Thyroid gland (tissue), 4 donors: ENCODE measurements around the gene SLC16A4. TPM values are rescaled to one million over a fixed set of nuclear protein-coding genes. Genes with fewer than 3 reads are reported as not detected.
"Not testable (repeated sequence)": the region's sequence is repeated elsewhere in the genome, so short reads cannot be mapped to it uniquely, and the experiment has no call there.

ENCODE experiments used
- DNase-seq, 2 donors: peaks; one replicate each; pipeline ENCODE4 v3.0.0-alpha.2; 2019
- H3K27ac ChIP-seq, 3 donors: fragments of 200-600 bp; sonication (generic); 1 replicate in 2 of 3; 2 replicates in 1 of 3; pipeline ENCODE4 v1.5.1; 2016 to 2019; ENCODE audit warnings: mild to moderate bottlenecking in 1 of 3, moderate library complexity in 1 of 3
- H3K27me3 ChIP-seq: fragments of 200-600 bp; sonication (generic); one replicate; pipeline ENCODE4 v1.5.1; 2019
- H3K36me3 ChIP-seq, 2 donors: fragments of 200-600 bp; sonication (generic); one replicate each; pipeline ENCODE4 v1.5.1; 2016 to 2019
- H3K4me1 ChIP-seq, 2 donors: fragments of 200-600 bp; sonication (generic); one replicate each; pipeline ENCODE4 v1.5.1; 2017 to 2019
- H3K4me3 ChIP-seq, 3 donors: fragments of 200-600 bp; sonication (generic); replicated peaks in 1 of 3; 1 replicate in 2 of 3; 2 replicates in 1 of 3; pipeline ENCODE4 v1.5.1; 2016; ENCODE audit warnings: mild to moderate bottlenecking in 1 of 3
- H3K9me3 ChIP-seq: fragments of 200-600 bp; sonication (generic); one replicate; pipeline ENCODE4 v1.5.1; 2017
- POLR2A ChIP-seq, 2 donors: fragments of 450-650 bp; IDR thresholded peaks; one replicate each; pipeline ENCODE4 v1.6.1; 2017; ENCODE audit warnings: antibody characterized with exemption in 2 of 2, mild to moderate bottlenecking in 2 of 2, moderate library complexity in 1 of 2
- WGBS, 2 donors: methylation state at CpG; one replicate each; pipeline ENCODE4 v1.1.5; 2017; 5-methylcytosine and 5-hydroxymethylcytosine counted together
- intact Hi-C: fragments of 100-400 bp; cut with DNase I; formaldehyde crosslinking; loops from one replicate; pipeline ENCODE4 v1.15.1; 2023
- total RNA-seq, 4 donors: library from RNA; depleted of rRNA; stranded (reverse); fragments of >200 nt; gene quantifications; one replicate each; pipeline ENCODE4 v1.2.3, GENCODE V29; 2016
- TF ChIP-seq, protein P1 (sequence below), 6 experiments: fragments of 200-600 bp in 3 of 6; fragments of 450-650 bp in 3 of 6; sonication (generic) in 3 of 6; IDR thresholded peaks; one replicate each; pipeline ENCODE4 v1.5.1; 2016 to 2019; ENCODE audit warnings: antibody characterized with exemption in 6 of 6, mild to moderate bottlenecking in 2 of 6, inconsistent platforms in 1 of 6, moderate library complexity in 1 of 6

The SLC16A4 gene
- total RNA-seq, 4 donors from 2014 or later = 18.6 to 30.5 (median 25.8) TPM

DNA sequence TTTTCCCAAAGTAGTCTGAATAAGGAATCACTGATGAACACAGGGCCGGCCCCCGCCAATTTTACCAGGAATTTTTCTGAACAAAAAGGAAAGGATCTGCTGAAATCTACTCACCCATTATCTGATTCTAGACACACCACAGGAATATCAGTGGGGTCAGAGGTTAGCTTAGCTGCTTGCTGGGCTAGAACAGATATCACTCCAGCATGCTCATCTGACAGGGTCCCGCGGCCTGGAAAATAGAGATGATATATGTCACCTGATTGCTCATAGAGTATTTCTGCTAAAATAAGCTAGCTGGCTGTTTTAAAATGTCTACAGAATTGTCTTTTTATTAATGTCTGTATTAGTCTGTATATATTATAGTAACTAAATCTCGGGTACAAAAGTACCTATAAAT, 13.0 kb upstream of the SLC16A4 start:
- DNase-seq = no peak
- intact Hi-C loops = loop anchor here (10.0 kb wide), 1 partner anchor 369 kb away; the partner anchor contains the start of gene STRIP1
- Histone ChIP-seq H3K27me3 (no peaks in the 10 kb centered on the region), H3K36me3 (peaks cover 42 to 51% of the 10 kb centered on the region in 2 donors), H3K4me1 (peaks cover 12 to 18% of the 10 kb centered on the region in 2 donors), H3K9me3 (no peaks in the 10 kb centered on the region), H3K4me3 (no peak overlapping the region), H3K27ac (no peak overlapping the region)
- TF ChIP-seq, protein P1, sequence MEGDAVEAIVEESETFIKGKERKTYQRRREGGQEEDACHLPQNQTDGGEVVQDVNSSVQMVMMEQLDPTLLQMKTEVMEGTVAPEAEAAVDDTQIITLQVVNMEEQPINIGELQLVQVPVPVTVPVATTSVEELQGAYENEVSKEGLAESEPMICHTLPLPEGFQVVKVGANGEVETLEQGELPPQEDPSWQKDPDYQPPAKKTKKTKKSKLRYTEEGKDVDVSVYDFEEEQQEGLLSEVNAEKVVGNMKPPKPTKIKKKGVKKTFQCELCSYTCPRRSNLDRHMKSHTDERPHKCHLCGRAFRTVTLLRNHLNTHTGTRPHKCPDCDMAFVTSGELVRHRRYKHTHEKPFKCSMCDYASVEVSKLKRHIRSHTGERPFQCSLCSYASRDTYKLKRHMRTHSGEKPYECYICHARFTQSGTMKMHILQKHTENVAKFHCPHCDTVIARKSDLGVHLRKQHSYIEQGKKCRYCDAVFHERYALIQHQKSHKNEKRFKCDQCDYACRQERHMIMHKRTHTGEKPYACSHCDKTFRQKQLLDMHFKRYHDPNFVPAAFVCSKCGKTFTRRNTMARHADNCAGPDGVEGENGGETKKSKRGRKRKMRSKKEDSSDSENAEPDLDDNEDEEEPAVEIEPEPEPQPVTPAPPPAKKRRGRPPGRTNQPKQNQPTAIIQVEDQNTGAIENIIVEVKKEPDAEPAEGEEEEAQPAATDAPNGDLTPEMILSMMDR (IDR thresholded peaks at IDR 0.05) = no peak
- TF ChIP-seq POLR2A (IDR thresholded peaks at IDR 0.05) = no peak
- 93 to 96% methylated on average over 5 of the region's 5 CpGs for WGBS, 2 donors

- DNase-seq = not testable (repeated sequence)
- 94 to 100% methylated on average over 10 to 37 of the region's 48 CpGs for WGBS, 2 donors
Measured at GRCh38 chr1:110396259-110396958, 5.6 kb upstream of the SLC16A4 start.

GRCh38 chr1:110394493-110394820, 3.6 kb upstream of the SLC16A4 start:
- no peak overlapping the region for H3K27ac ChIP-seq
- H3K4me1 ChIP-seq = peaks cover 0 to 5% of the 10 kb centered on the region in 2 donors
- H3K4me3 ChIP-seq = no peak overlapping the region
- no peak for TF ChIP-seq POLR2A (IDR thresholded peaks at IDR 0.05)
- TF ChIP-seq, protein P1 (IDR thresholded peaks at IDR 0.05) = no peak
- H3K9me3 ChIP-seq = no peaks in the 10 kb centered on the region
- H3K36me3 ChIP-seq = peaks cover 0 to 6% of the 10 kb centered on the region in 2 donors
- intact Hi-C loops = no loop called here
- no peaks in the 10 kb centered on the region for H3K27me3 ChIP-seq
- DNase-seq = no peak
- 93 to 96% methylated on average over 3 of the region's 3 CpGs for WGBS, 2 donors

More at GRCh38 chr1:110396259-110396958, 5.6 kb upstream of the SLC16A4 start:
- H3K27me3 ChIP-seq, intact Hi-C loops, H3K27ac ChIP-seq, H3K4me1 ChIP-seq, H3K4me3 ChIP-seq, H3K9me3 ChIP-seq: not testable (repeated sequence)
- H3K36me3 ChIP-seq = peaks cover 11 to 19% of the 10 kb centered on the region in 2 donors

- WGBS, 2 donors = 87 to 90% methylated on average over 3 of the region's 3 CpGs
- H3K27ac ChIP-seq = no peak overlapping the region
- peaks cover 0 to 5% of the 10 kb centered on the region in 2 donors for H3K4me1 ChIP-seq
Measured at GRCh38 chr1:110393691-110394492, 3.1 kb upstream of the SLC16A4 start.

GRCh38 chr1:110393286-110393685, 2.5 kb upstream of the SLC16A4 start:
- Histone ChIP-seq H3K36me3 (no peaks in the 10 kb centered on the region), H3K27ac (no peak overlapping the region), H3K9me3 (no peaks in the 10 kb centered on the region), H3K4me1 (peaks cover 0 to 5% of the 10 kb centered on the region in 2 donors), H3K4me3 (no peak overlapping the region), H3K27me3 (no peaks in the 10 kb centered on the region)
- intact Hi-C loops = no loop called here
- TF ChIP-seq POLR2A (IDR thresholded peaks at IDR 0.05) = no peak
- TF ChIP-seq, protein P1 (IDR thresholded peaks at IDR 0.05) = no peak
- DNase-seq = no peak
- 91 to 94% methylated on average over 2 of the region's 2 CpGs for WGBS, 2 donors

More at GRCh38 chr1:110393691-110394492, 3.1 kb upstream of the SLC16A4 start:
- Histone ChIP-seq H3K27me3 (no peaks in the 10 kb centered on the region), H3K9me3 (no peaks in the 10 kb centered on the region), H3K4me3 (no peak overlapping the region), H3K36me3 (peaks cover 0 to 5% of the 10 kb centered on the region in 2 donors)
- no peak for DNase-seq
- intact Hi-C loops = no loop called here
- TF ChIP-seq POLR2A (IDR thresholded peaks at IDR 0.05) = no peak

GRCh38 chr1:110390096-110390495, 730 bp downstream of the SLC16A4 start:
- Histone ChIP-seq H3K27ac (peak overlapping the region; percentile 34 to 56 (median 54)), H3K36me3 (no peaks in the 10 kb centered on the region), H3K4me3 (peak overlapping the region in 2 of 3 donors; percentile 9 to 17), H3K9me3 (no peaks in the 10 kb centered on the region), H3K27me3 (no peaks in the 10 kb centered on the region), H3K4me1 (peaks cover 0 to 5% of the 10 kb centered on the region in 2 donors)
- intact Hi-C loops = no loop called here
- WGBS, 2 donors = 47 to 55% methylated on average over 6 of the region's 6 CpGs
- no peak for TF ChIP-seq POLR2A (IDR thresholded peaks at IDR 0.05)
- TF ChIP-seq, protein P1 (IDR thresholded peaks at IDR 0.05) = peak in 1 of 6 experiments; percentile 22
- DNase-seq = peak; percentile 60 to 74
